ENCODE measurements around the gene NTHL1.

NTHL1 gene

DNA sequence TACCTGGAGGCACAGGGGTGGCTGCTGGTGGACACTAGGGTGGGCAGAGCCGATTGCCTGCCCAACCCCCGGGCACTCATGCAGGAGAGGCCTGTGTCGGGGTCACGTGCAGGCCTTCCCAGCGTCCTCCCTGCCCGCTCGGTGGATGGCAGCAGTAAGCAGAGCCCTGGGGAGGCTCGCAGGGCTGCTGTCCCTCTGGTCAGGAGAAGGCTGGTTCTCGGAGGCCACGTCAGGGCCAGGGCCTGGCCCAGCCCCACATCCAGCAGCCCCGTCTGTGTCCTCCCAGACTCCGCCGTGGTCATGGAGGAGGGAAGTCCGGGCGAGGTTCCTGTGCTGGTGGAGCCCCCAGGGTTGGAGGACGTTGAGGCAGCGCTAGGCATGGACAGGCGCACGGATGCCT lies 35.8 kb upstream of the NTHL1 start:
- ATAC-seq, result no peak
- TF ChIP-seq BACH2 (CRISPR knock-in tag; IDR thresholded peaks at IDR 0.05; ENCODE audit: borderline replicate concordance) (no peak), ZNF8 (CRISPR knock-in tag; IDR thresholded peaks at IDR 0.05) (no peak), ESRRG (CRISPR knock-in tag; IDR thresholded peaks at IDR 0.05) (no peak), CSDC2 (CRISPR knock-in tag; IDR thresholded peaks at IDR 0.05) (no peak), OSR1 (CRISPR knock-in tag; IDR thresholded peaks at IDR 0.05) (no peak), RARB (CRISPR knock-in tag; IDR thresholded peaks at IDR 0.05) (no peak), ZFP30 (CRISPR knock-in tag; IDR thresholded peaks at IDR 0.05) (no peak), POU6F1 (CRISPR knock-in tag; IDR thresholded peaks at IDR 0.05; ENCODE audit: borderline replicate concordance, low read depth) (no peak), ZC3H10 (CRISPR knock-in tag; IDR thresholded peaks at IDR 0.05) (no peak)

GRCh38 chr16:2082983-2083364 lies 35.3 kb upstream of the NTHL1 start:
- TF ChIP-seq ZNF70 (CRISPR knock-in tag; IDR thresholded peaks at IDR 0.05), result no peak
- no peak for TF ChIP-seq ZFP30 (CRISPR knock-in tag; IDR thresholded peaks at IDR 0.05)
- no peak for TF ChIP-seq ARNTL (CRISPR knock-in tag; IDR thresholded peaks at IDR 0.05; ENCODE audit: borderline replicate concordance, low read depth)
- TF ChIP-seq RARB (CRISPR knock-in tag; IDR thresholded peaks at IDR 0.05), result no peak
- no peak for TF ChIP-seq SNAI2 (CRISPR knock-in tag; IDR thresholded peaks at IDR 0.05)
- TF ChIP-seq PPARA (CRISPR knock-in tag; IDR thresholded peaks at IDR 0.05; ENCODE audit: borderline replicate concordance), result no peak
- ATAC-seq, result no peak

GRCh38 chr16:2082171-2082982 lies 34.7 kb upstream of the NTHL1 start:
- TF ChIP-seq TCF4 (CRISPR knock-in tag; IDR thresholded peaks at IDR 0.05; ENCODE audit: borderline replicate concordance) (no peak), PPARA (CRISPR knock-in tag; IDR thresholded peaks at IDR 0.05; ENCODE audit: borderline replicate concordance) (no peak), ZFP3 (CRISPR knock-in tag; IDR thresholded peaks at IDR 0.05) (no peak), GLIS3 (CRISPR knock-in tag; IDR thresholded peaks at IDR 0.05) (no peak), ZFP30 (CRISPR knock-in tag; IDR thresholded peaks at IDR 0.05) (no peak), ARNTL (CRISPR knock-in tag; IDR thresholded peaks at IDR 0.05; ENCODE audit: borderline replicate concordance, low read depth) (no peak), ZC3H10 (CRISPR knock-in tag; IDR thresholded peaks at IDR 0.05) (no peak), ISL1 (CRISPR knock-in tag; IDR thresholded peaks at IDR 0.05) (no peak), ZNF8 (CRISPR knock-in tag; IDR thresholded peaks at IDR 0.05) (no peak), ESRRG (CRISPR knock-in tag; IDR thresholded peaks at IDR 0.05) (no peak), PATZ1 (CRISPR knock-in tag; IDR thresholded peaks at IDR 0.05; ENCODE audit: borderline replicate concordance) (no peak), OSR1 (CRISPR knock-in tag; IDR thresholded peaks at IDR 0.05) (no peak), SNAI2 (CRISPR knock-in tag; IDR thresholded peaks at IDR 0.05) (no peak), ZNF70 (CRISPR knock-in tag; IDR thresholded peaks at IDR 0.05) (no peak), TOX (CRISPR knock-in tag; IDR thresholded peaks at IDR 0.05; ENCODE audit: borderline replicate concordance) (no peak), BACH2 (CRISPR knock-in tag; IDR thresholded peaks at IDR 0.05; ENCODE audit: borderline replicate concordance) (no peak), ZNF565 (CRISPR knock-in tag; conservative IDR thresholded peaks at IDR 0.05; ENCODE audit: low read depth) (no peak), CSRNP3 (CRISPR knock-in tag; IDR thresholded peaks at IDR 0.05) (no peak), CSDC2 (CRISPR knock-in tag; IDR thresholded peaks at IDR 0.05) (no peak)
- TF ChIP-seq, protein P1, sequence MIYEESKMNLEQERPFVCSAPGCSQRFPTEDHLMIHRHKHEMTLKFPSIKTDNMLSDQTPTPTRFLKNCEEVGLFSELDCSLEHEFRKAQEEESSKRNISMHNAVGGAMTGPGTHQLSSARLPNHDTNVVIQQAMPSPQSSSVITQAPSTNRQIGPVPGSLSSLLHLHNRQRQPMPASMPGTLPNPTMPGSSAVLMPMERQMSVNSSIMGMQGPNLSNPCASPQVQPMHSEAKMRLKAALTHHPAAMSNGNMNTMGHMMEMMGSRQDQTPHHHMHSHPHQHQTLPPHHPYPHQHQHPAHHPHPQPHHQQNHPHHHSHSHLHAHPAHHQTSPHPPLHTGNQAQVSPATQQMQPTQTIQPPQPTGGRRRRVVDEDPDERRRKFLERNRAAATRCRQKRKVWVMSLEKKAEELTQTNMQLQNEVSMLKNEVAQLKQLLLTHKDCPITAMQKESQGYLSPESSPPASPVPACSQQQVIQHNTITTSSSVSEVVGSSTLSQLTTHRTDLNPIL (CRISPR knock-in tag; IDR thresholded peaks at IDR 0.05; ENCODE audit: low read depth), result no peak
- ATAC-seq, result no peak; the same call in 2 of the 3 replicates
